ENCODE results near the gene PHTF2. TPM values are rescaled to one million over a fixed set of nuclear protein-coding genes. Genes with fewer than 3 reads are reported as not detected.

PHTF2 gene
- total and polyA plus RNA-seq, 8 donors, result 16.2 to 40.8 (median 30.5) TPM

- ATAC-seq (peak; percentile 14), DNase-seq (peak in 2 of 4 donors; percentile 46 to 84)
- Histone ChIP-seq H3K4me3 (peak overlapping the region; percentile 84 to 98), H3K27me3 (no peaks in the 10 kb centered on the region), H3K4me1 (peaks cover 14 to 54% of the 10 kb centered on the region in 2 donors), H3K36me3 (peaks cover 0 to 6% of the 10 kb centered on the region in 2 donors), H3K9me3 (no peaks in the 10 kb centered on the region), H3K27ac (peak overlapping the region; percentile 89 to 93)
- TF ChIP-seq CTCF (IDR thresholded peaks at IDR 0.05), result no peak
- intact Hi-C loops (cut with DNase I), result no loop called here
Measured at GRCh38 chr7:77797734-77798393, 709 bp upstream of the PHTF2 start.

DNA sequence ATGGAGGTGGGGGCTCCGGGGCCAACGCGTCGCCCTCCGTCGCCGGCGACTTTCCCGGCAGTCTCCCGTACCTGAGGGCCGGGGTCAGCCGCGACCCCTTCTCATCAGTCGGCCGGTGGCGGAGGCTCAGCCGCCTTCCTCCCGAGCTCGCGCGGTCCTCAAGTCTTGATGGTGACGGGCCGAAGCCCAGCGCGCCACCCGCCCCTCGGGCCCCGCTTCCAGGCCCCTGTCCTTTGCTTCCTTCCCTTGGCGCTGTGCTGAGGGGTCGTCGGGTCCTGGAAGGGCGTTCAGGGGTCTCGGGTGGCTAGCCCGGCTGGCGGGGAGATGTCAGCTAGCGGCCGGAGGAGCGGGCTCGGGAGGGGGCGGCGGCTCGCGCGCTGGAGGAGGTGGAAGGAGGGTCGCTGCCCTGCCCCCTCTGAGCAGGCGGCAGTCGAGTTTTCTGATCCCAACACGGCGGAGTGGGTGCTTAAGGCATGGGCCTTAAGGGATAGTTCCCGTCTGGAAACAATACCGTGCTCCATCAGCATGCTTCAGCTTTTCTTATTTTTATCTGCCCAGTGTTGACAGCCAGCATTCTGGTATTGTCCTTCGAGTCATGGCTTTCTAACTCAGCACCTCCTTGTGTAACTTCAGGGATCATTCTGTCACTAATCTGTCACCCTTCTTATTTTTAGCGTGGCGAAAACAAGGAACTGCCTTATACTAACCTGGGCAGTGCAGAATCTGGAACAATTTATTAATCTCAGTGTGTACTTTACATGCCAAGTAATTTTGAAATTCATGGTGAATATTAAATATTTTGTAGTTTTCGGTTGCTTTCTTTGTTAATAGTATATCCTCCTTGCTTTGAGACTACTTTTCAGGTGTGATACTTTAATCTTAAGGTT is 748 bp downstream of the PHTF2 start:
- TF ChIP-seq CTCF (IDR thresholded peaks at IDR 0.05), result peak in 1 of 2 donors; percentile 4
- intact Hi-C loops (cut with DNase I), result no loop called here
- Histone ChIP-seq H3K27me3 (no peaks in the 10 kb centered on the region), H3K9me3 (no peaks in the 10 kb centered on the region), H3K4me3 (peak overlapping the region; percentile 86 to 98), H3K27ac (peak overlapping the region; percentile 84 to 93), H3K4me1 (peaks cover 14 to 48% of the 10 kb centered on the region in 2 donors), H3K36me3 (peaks cover 0 to 6% of the 10 kb centered on the region in 2 donors)
- peak; percentile 5 for ATAC-seq
- DNase-seq, result peak; percentile 53 to 90 (median 58)

DNA sequence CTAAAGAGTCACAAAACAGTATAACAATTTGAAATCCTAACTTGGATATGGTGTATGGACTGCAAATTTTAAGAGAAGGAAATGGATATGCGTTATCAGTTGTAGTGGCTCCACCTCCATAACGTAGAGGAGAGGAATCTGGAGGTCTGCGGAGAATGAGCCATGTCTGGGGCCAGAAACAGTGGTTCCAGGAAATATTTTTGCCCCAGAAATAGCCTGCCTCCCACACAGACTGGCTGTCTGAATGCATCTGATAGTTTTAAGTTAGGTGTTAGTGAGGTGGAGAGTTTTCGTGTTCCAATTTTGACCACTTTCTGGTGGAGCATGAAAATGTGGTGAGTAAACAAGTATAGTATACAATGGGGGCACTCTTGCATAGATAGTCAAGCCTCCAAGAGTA is 1.6 kb downstream of the PHTF2 start:
- Histone ChIP-seq H3K4me3 (no peak overlapping the region), H3K4me1 (peaks cover 14 to 40% of the 10 kb centered on the region in 2 donors), H3K27ac (peak overlapping the region in 1 of 2 donors; percentile 84), H3K9me3 (no peaks in the 10 kb centered on the region), H3K36me3 (no peaks in the 10 kb centered on the region), H3K27me3 (no peaks in the 10 kb centered on the region)
- TF ChIP-seq CTCF (IDR thresholded peaks at IDR 0.05), result no peak
- ATAC-seq, result no peak
- intact Hi-C loops (cut with DNase I), result no loop called here
- no peak for DNase-seq

DNA sequence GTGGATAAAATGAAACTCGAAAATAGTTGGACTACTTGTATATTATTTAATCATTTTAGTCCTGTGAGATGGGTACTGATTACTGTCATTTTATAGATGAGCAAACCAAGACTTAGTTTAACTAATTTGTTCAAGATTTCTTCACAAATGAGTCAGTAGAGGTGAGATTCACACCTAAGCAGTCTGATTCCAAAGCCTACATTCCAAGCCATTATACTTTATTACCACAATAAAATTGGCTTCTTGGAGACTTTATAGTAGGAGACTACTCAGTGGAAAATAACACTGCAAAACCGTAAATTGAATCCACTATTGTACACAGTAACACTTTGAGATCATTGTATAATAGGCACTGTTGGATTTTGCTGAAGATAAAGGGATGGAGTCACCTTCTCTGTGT is 2.2 kb downstream of the PHTF2 start:
- Histone ChIP-seq H3K9me3 (peaks cover 0 to 3% of the 10 kb centered on the region in 2 donors), H3K36me3 (no peaks in the 10 kb centered on the region), H3K4me3 (no peak overlapping the region), H3K4me1 (peaks cover 14 to 34% of the 10 kb centered on the region in 2 donors), H3K27me3 (no peaks in the 10 kb centered on the region), H3K27ac (no peak overlapping the region)
- intact Hi-C loops (cut with DNase I), result no loop called here
- ATAC-seq, result no peak
- no peak for TF ChIP-seq CTCF (IDR thresholded peaks at IDR 0.05)
- no peak for DNase-seq
